ENCODE data around the gene R3HDM2.

Gene R3HDM2

DNA sequence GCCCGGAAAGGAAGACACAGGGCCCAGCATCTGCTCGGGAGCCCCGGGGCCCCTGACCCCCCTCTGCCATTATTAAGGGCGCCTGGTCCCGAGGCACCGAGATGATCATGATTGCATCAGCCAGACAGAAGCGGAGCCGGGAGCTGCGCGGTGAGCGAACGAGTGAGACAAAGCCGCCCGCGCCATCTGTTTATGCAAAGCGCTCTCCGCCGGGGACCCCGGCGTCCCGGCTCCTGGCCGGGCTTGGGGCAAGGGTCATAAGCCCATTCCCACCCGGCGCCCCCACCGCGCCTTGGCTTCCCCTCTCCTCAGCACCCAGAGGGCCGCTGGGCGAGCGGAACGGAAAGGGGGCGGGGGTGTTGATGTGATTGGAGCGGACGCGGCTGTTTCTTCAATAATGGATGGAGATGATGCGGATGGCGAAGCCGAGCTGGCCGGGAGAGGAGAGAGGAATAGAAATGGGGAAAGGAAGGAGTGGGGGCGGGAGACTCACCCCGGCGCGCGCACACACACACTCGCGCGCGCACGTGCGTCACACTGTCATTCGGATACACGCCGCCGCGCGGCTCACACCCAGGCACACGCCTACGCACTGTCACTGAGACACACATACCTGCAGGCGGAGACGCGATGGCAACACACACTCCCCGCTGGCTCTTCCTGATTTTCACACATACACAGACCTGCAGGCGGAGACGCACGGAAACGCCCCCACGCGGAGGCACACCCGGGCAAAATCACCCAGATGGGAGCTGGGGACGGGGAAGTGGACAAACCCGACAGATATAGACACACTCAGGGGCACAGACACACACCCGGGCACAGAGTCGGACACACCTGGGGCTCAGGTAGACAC, 190.5 kb downstream of the R3HDM2 start:
- peak; percentile 62 for DNase-seq (ENCODE audit: low read depth)
- TF ChIP-seq, protein P1, sequence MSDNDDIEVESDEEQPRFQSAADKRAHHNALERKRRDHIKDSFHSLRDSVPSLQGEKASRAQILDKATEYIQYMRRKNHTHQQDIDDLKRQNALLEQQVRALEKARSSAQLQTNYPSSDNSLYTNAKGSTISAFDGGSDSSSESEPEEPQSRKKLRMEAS (IDR thresholded peaks at IDR 0.05; ENCODE audit: low read depth, low read length): peak; percentile 42; the same call in 1 of the 2 replicates
- TF ChIP-seq, protein P2, sequence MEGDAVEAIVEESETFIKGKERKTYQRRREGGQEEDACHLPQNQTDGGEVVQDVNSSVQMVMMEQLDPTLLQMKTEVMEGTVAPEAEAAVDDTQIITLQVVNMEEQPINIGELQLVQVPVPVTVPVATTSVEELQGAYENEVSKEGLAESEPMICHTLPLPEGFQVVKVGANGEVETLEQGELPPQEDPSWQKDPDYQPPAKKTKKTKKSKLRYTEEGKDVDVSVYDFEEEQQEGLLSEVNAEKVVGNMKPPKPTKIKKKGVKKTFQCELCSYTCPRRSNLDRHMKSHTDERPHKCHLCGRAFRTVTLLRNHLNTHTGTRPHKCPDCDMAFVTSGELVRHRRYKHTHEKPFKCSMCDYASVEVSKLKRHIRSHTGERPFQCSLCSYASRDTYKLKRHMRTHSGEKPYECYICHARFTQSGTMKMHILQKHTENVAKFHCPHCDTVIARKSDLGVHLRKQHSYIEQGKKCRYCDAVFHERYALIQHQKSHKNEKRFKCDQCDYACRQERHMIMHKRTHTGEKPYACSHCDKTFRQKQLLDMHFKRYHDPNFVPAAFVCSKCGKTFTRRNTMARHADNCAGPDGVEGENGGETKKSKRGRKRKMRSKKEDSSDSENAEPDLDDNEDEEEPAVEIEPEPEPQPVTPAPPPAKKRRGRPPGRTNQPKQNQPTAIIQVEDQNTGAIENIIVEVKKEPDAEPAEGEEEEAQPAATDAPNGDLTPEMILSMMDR (IDR thresholded peaks at IDR 0.05; ENCODE audit: low read depth, low read length): peak; percentile 2
- no peak for TF ChIP-seq POLR2A (IDR thresholded peaks at IDR 0.05; ENCODE audit: extremely low read depth, insufficient read length)
- no peak overlapping the region for H3K4me3 ChIP-seq (ENCODE audit: low read depth, low read length)

DNA sequence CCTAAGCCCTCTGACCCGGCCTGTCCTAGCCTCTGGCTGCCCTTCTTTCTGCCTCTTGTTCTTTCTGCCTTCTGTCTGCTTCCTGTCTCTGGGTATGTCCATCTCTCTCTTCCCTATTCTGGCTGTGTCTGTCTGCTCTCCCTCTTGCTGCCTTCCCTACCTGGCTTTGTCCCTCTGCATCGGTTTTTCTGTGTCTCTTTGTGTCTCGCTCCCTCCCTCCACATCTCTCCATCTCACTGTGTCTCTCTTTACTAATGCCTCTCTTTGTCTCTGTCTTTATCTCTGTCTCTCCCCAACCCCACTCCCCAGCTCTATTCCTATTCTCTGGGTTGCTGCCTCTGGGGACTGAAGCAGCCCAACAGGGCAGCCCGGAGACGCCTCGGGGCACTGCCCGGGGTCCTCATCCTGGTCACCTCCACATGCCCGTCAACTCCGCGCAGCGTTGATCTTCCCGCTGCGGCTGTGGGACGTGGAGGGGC, 191.2 kb downstream of the R3HDM2 start:
- H3K4me3 ChIP-seq (ENCODE audit: low read depth, low read length): no peak overlapping the region
- TF ChIP-seq POLR2A (IDR thresholded peaks at IDR 0.05; ENCODE audit: extremely low read depth, insufficient read length): no peak
- TF ChIP-seq, protein P1 (IDR thresholded peaks at IDR 0.05; ENCODE audit: low read depth, low read length): no peak
- TF ChIP-seq, protein P2 (IDR thresholded peaks at IDR 0.05; ENCODE audit: low read depth, low read length): no peak
- no peak for TF ChIP-seq MYC (IDR thresholded peaks at IDR 0.05; ENCODE audit: low read depth, low read length)
- no peak for DNase-seq (ENCODE audit: low read depth)

DNA sequence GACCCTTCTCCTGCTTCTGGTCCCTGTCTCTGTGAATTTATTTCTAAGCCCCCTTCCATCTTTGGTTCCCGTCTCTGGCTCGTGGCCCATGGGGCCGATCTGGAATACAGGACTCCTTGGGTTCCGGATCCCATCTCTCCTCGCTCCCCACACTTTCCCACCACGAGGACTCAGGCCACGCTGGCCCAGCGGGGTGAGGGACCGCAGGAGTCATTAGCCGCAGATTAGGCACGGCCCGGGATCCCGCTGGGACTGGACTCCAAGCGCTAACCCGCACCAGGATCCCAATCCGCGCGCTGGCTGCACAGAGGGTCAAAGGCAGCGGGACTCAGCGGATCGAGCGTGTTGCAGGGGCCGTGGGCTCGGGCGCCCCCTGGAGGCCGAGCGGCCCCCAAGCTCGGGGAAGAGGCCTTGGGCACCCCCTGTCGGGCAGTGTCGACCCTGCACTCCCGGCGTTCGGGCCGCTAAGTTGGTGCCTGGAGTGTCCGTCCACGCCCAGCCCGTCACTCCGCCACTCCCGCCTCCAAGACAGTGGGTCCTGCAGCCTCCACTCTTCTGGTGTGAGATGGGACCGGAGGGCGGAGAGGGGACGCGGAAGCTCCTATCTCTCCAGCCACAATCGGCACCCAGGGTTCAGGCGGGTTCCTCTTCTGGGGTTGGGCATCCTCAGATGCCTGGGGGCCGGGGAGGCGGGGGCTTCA, 191.8 kb downstream of the R3HDM2 start:
- H3K4me3 ChIP-seq (ENCODE audit: low read depth, low read length): no peak overlapping the region
- peak; percentile 89 for DNase-seq (ENCODE audit: low read depth)
- TF ChIP-seq POLR2A (IDR thresholded peaks at IDR 0.05; ENCODE audit: extremely low read depth, insufficient read length): no peak
- TF ChIP-seq, protein P2 (IDR thresholded peaks at IDR 0.05; ENCODE audit: low read depth, low read length): peak; percentile 100
- TF ChIP-seq, protein P1 (IDR thresholded peaks at IDR 0.05; ENCODE audit: low read depth, low read length): no peak; the same call in 1 of the 2 replicates
- TF ChIP-seq MYC (IDR thresholded peaks at IDR 0.05; ENCODE audit: low read depth, low read length): no peak

DNA sequence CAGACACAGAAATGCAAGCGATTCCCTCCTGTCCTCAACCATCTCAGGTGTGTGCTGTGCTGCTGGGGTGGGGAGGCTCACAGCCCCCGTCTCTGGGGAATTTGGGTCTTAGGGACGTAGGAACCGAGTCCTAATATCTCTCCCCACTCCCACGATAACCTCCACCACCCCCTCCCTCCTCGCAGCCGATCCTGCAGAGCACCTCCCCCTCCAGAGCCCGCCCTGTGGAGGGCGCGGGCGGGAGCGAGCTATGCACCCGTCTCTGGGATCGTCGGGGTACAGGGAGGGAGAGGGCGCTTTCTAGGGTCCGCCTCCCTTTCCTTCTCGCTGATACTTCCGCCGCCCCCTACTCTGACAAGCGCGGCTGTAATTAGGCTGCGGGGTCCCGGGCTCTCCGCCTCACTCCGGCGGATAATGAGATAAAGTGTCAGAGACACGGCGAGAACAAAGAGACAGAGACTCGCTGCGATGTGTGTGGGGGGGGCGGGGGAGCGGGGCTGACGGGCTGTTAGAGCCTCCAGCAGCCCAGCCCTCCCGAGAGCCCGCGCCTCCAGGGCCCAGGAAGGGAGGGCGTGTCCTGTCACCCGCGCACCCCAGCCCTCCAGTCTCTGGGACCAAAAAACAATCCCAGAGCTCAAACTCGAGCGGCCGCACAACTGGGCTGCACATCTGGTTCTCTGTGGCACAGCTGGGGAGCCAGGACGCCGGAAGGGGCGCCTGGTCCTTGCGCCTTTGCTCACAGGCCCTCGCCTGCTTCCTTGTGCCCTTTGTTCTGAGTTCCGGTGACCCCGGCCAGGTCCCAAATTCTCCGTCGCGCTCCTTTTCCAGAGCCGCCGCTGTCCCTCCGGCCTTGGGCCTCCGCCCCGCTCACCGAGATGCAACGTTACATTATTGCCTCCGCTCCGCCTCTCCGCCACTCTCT, 192.7 kb downstream of the R3HDM2 start:
- H3K4me3 ChIP-seq (ENCODE audit: low read depth, low read length): no peak overlapping the region
- DNase-seq (ENCODE audit: low read depth): no peak

More for the DNA sequence above, 192.7 kb downstream of the R3HDM2 start:
- no peak for TF ChIP-seq POLR2A (IDR thresholded peaks at IDR 0.05; ENCODE audit: extremely low read depth, insufficient read length)
- TF ChIP-seq, protein P2 (IDR thresholded peaks at IDR 0.05; ENCODE audit: low read depth, low read length): no peak
- TF ChIP-seq, protein P1 (IDR thresholded peaks at IDR 0.05; ENCODE audit: low read depth, low read length): no peak
- no peak for TF ChIP-seq MYC (IDR thresholded peaks at IDR 0.05; ENCODE audit: low read depth, low read length)
